SU-DHL-6 (cell line): ENCODE measurements around the gene ANKS4B.

Experiments
- EZH2phosphoT487 ChIP-seq: fragments of 200-600 bp; sonication (generic), shearing (Covaris generic); conservative IDR thresholded peaks from 2 replicates; pipeline ENCODE4 v1.6.1; 2018; ENCODE audit warnings: mild to moderate bottlenecking, antibody characterized with exemption, low read length, moderate library complexity, mixed read lengths
- TF ChIP-seq, protein P1 (sequence below): fragments of 200-600 bp; sonication (generic); IDR thresholded peaks from one replicate; pipeline ENCODE4 v1.5.1; 2017; ENCODE audit warnings: antibody characterized with exemption, mild to moderate bottlenecking, low read length, moderate library complexity; ENCODE audit not compliant: insufficient read depth, poor library complexity, severe bottlenecking

DNA sequence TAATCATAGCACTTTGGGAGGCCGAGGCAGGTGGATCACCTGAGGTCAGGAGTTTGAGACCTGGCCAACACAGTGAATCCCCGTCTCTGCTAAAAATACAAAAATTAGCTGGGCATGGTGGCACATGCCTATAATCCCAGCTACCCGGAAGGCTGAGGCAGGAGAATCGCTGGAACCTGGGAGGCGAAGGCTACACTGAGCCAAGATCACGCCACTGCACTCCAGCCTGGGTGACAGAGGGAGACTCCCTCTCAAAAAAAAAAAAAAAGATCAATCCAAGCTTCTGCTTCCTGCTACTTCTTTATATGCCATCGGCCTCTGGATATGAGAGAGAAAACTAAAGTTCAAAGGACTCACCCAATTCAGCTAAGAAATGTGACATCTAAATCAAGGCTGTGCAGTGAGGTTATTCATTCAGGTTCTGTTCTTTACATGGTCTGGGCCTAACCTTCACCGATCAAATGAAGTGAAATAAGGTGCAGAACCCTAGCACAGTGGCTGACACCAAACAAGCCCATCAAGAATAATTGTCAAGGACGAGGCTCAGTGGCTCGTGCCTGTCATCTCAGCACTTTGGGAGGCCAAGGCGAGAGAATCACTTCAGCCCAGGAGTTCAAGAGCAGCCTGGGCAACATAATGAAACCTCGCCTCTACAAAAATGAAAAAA, 47.7 kb upstream of the ANKS4B start:
- TF ChIP-seq, protein P1, sequence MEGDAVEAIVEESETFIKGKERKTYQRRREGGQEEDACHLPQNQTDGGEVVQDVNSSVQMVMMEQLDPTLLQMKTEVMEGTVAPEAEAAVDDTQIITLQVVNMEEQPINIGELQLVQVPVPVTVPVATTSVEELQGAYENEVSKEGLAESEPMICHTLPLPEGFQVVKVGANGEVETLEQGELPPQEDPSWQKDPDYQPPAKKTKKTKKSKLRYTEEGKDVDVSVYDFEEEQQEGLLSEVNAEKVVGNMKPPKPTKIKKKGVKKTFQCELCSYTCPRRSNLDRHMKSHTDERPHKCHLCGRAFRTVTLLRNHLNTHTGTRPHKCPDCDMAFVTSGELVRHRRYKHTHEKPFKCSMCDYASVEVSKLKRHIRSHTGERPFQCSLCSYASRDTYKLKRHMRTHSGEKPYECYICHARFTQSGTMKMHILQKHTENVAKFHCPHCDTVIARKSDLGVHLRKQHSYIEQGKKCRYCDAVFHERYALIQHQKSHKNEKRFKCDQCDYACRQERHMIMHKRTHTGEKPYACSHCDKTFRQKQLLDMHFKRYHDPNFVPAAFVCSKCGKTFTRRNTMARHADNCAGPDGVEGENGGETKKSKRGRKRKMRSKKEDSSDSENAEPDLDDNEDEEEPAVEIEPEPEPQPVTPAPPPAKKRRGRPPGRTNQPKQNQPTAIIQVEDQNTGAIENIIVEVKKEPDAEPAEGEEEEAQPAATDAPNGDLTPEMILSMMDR, result no peak
- no peak for TF ChIP-seq EZH2phosphoT487
